ENCODE results near the gene ARIH1.

GRCh38 chr15:72464251-72464650 lies 9.9 kb upstream of the ARIH1 start:
- TF ChIP-seq CTCF (IDR thresholded peaks at IDR 0.05; ENCODE audit: control extremely low read depth in 1 of 3, insufficient read depth in 1 of 3, low read depth in 1 of 3, low read length in 3 of 3) (no peak), POLR2AphosphoS5 (IDR thresholded peaks at IDR 0.05; ENCODE audit: low read depth, low read length) (no peak)
